Gastrocnemius medialis (tissue), 4 donors: ENCODE results near the gene INPP5A.

Experiments
- POLR2A ChIP-seq, 2 donors: fragments of 450-650 bp; IDR thresholded peaks; one replicate each; pipeline ENCODE4 v1.6.1; 2017; ENCODE audit warnings: antibody characterized with exemption in 2 of 2, mild to moderate bottlenecking in 2 of 2, moderate library complexity in 2 of 2
- TF ChIP-seq, protein P1 (sequence below), 5 experiments: fragments of 450-650 bp in 3 of 5; fragments of 200-600 bp in 2 of 5; sonication (generic) in 2 of 5; IDR thresholded peaks in 4 of 5; conservative IDR thresholded peaks in 1 of 5; 1 replicate in 4 of 5; 2 replicates in 1 of 5; pipeline ENCODE4 v1.5.1; 2016 to 2019; ENCODE audit warnings: antibody characterized with exemption in 5 of 5, mild to moderate bottlenecking in 3 of 5, moderate library complexity in 3 of 5

DNA sequence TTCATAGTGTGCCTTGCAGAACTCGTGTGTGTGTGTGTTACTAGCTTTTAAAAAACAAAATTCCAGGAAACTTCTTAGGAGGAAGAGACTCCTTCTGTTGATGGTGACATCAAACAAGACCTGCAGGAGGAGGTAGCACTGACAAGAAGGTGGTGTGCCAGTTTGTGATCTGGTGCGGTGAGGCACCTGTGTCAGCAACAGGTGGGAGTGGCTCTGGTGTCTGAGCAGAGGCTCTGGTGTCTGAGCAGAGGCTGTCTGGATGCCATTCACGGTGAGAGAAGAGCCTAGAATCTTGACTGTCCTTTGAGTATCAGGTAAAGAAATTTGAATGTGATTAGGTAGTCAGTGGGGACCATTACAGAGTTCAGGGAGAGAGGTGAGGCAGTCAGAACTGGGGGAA lies 122.8 kb downstream of the INPP5A start:
- TF ChIP-seq, protein P1, sequence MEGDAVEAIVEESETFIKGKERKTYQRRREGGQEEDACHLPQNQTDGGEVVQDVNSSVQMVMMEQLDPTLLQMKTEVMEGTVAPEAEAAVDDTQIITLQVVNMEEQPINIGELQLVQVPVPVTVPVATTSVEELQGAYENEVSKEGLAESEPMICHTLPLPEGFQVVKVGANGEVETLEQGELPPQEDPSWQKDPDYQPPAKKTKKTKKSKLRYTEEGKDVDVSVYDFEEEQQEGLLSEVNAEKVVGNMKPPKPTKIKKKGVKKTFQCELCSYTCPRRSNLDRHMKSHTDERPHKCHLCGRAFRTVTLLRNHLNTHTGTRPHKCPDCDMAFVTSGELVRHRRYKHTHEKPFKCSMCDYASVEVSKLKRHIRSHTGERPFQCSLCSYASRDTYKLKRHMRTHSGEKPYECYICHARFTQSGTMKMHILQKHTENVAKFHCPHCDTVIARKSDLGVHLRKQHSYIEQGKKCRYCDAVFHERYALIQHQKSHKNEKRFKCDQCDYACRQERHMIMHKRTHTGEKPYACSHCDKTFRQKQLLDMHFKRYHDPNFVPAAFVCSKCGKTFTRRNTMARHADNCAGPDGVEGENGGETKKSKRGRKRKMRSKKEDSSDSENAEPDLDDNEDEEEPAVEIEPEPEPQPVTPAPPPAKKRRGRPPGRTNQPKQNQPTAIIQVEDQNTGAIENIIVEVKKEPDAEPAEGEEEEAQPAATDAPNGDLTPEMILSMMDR (IDR thresholded peaks at IDR 0.05 in 4 of 5, conservative IDR thresholded peaks at IDR 0.05 in 1 of 5), result no peak
- TF ChIP-seq POLR2A (IDR thresholded peaks at IDR 0.05), result no peak
